Urothelium cell line (cell line): ENCODE measurements around the gene NDUFC2.
"Not testable (repeated sequence)": the region's sequence is repeated elsewhere in the genome, so short reads cannot be mapped to it uniquely, and the experiment has no call there.

Experiments
- DNase-seq: peaks from one replicate; pipeline ENCODE4 v3.0.0; 2011; ENCODE audit warnings: low spot score, mixed read lengths
- FAIRE-seq: peaks from 2 replicates; lab custom pipeline; 2011; peaks lifted over from hg19 to GRCh38; lab: Jason Lieb, UNC

The NDUFC2 gene

DNA sequence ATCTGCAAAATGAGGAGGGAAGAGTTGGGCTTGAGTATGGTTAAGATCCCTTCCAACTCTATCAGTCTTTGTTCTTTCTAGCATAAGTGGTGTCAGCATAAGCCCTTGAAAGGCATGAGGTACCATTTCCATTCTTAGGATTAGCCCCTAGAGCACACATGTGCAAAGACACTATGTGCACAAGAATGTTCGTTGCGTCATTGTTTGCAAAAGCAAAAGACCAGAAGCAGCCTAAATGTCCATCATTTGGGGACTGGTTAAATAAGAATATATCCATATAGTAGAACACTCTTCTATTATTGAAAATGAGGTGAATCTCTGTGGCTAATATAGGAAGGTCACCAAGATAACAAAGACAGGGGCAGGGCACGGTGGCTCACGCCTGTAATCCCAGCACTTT is 46.6 kb downstream of the NDUFC2 start:
- no peak for DNase-seq
- no peak for FAIRE-seq

DNA sequence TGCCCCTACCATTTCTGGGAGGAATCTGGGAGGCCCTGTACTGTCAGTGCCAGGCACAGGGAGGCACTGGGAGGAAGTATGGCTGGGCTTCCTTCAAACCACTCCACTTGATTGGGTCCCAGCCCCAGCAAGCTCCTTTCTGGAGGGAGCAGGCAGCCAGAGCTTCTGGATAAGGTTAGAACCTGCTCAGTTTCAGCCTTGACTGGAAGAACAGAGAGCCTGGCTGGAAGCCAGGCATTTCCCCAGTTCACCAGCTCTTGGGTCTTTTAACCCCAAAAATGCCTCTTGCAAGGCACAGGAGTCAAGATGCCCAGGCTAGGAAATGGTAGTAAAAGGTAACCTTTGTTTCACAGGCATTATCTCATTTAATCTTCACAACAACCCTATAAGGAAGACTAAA is 47.6 kb downstream of the NDUFC2 start:
- FAIRE-seq (no peak), DNase-seq (no peak)

DNA sequence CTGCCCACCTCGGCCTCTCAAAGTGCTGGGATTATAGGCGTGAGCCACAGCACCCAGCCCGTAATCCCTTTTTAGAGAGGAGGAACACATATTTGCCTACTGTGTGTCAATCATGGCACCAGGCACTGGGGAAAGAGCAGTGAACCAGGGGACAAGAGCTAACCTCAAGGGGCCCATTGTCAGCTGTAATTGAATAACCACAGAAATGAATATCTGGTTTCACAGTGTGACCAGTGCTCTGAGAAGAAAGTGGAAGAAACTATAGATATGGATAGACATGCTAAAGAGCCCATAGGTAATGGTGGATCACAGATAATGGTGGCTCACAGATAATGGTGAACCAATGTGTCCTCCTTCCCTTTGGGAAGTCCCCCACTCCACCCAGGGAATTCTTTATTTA is 48.0 kb downstream of the NDUFC2 start:
- DNase-seq, result no peak

DNA sequence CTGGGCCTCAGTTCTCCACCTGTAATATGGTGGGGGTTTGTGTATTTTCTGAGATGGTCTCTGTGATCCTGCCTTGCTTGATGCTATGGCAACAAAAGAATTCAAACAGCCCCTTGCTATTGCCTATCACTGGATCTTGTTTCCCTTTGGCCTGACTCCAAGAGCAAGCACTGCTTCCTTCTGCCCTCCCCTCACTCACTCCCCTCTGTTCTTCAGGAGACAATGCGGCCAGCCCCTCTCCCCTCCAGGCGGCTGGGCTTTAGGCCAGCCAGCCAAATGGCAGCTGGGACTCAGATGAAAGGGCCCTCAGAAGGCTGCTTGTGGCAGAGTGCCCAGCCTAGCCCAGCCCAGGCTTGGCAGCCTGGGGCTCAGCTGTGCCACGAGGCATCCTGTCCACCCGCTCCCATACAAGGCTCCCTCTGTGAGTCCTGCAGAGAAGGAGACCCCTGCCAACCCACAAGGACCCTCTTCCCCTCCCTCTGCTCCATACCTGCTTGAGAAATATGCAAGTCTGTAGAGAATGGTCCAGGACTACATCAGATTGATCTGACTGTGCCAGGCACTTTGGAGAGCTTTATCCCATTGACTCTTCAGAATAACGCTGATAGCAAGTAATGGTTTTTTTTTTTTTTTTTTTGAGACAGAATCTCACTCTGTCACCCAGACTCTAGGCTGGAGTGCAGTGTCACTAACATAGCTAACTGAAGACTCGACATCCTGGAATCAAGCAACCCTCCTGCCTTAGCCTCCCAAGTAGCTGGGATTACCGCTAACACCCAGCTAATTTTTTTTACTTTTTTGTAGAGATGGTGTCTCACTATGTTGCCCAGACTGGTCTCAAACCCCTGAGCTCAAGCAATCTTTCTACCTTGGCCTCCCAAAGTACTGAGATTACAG is 49.0 kb downstream of the NDUFC2 start:
- peak; percentile 82 for FAIRE-seq
- DNase-seq, result peak; percentile 89

More for the DNA sequence above, 48.0 kb downstream of the NDUFC2 start:
- FAIRE-seq, result no peak

- FAIRE-seq, result not testable (repeated sequence)
- peak; percentile 51 for DNase-seq
These were observed 51.2 kb downstream of the NDUFC2 start for GRCh38 chr11:78028423-78028822.

- FAIRE-seq (no peak), DNase-seq (no peak)
These were observed 51.9 kb downstream of the NDUFC2 start for GRCh38 chr11:78027759-78028158.

DNA sequence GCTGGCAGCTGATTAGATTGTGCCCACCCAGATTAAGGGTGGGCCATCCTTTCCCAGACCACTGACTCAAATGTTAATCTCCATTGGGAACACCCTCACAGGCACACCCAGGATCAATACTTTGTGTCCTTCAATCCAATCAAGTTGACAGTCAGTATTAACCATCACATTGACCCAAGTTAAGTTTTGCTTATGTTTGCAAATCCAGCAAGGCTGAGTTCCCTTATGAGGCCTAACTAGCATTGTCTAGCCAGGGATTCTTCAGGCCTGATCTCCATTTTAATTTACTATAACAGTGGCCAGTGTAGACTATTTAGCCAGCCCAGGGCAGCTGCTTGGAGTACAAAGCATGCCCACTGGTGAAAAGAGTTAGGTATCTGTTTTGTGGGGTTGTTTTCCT is 54.3 kb downstream of the NDUFC2 start:
- FAIRE-seq (no peak), DNase-seq (no peak)

DNA sequence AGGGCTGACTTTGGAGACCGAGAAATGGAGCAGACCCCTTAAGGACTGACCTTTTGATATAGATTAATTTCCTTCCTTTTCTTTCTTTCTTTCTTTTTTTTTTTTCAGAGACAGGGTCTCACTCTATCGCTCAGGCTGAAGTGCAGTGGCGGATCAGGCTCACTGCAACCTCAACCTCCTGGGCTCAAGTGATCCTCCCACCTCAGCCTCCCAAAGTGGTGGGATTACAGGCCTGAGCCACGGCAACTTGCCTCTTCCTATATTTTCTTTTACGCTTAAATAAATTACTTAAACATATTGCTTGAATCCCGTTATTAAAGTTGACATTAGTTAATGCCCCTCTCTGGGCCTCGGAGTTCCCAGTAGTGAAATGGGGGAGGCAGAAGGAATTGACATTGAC is 56.2 kb downstream of the NDUFC2 start:
- no peak for FAIRE-seq

GRCh38 chr11:78022397-78023396 is 57.0 kb downstream of the NDUFC2 start, which contains the start of gene KCTD14:
Gene KCTD14, minus strand, starts transcription at chr11:78023276. Its CDS starts 27 bp downstream, at chr11:78023249.
- peak; percentile 98 for FAIRE-seq

More for the DNA sequence above, 56.2 kb downstream of the NDUFC2 start:
- no peak for DNase-seq

GRCh38 chr11:78021611-78022010 is 58.1 kb downstream of the NDUFC2 start:
- FAIRE-seq (no peak), DNase-seq (no peak)

More at GRCh38 chr11:78022397-78023396, 57.0 kb downstream of the NDUFC2 start, which contains the start of gene KCTD14:
- DNase-seq, result peak; percentile 88

DNA sequence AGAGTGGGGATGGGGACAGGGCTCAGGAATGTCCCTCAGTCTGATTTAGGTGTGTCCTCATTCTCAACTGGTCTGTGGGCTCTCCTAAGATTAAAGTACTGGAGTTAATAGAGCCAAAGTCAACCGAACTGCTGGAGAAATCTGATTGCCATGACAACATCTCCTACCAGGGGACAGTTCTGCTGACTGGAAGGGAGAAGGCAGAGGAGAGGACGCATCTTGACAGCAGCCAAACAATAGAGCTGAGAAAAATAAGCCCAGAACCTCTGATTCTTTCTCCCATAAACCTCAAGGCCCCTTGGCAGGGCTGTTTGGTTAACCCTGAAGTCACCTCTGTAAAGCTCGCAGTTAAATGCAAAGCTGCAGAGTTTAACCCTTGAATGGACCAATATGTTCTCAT is 59.4 kb downstream of the NDUFC2 start:
- DNase-seq, result no peak
- FAIRE-seq, result no peak

DNA sequence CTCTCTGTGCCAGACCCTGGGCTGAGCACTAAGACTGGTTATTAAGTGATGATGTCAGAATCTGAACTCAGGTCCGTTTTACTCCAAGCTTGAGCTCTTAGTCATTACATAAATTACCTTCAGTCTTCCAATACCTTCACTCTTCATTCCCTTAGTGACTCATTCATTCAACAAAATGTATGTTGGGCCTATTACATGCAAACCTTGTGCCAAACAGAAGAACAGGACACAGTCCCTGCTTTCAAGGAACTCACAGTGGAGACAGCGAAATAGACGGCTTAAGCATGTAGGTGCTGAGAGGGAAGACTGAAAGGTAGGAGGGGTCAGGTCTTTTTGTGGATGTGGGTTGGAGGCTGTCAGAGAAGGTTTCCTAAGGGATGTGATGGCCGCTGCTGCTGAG is 59.9 kb downstream of the NDUFC2 start:
- no peak for FAIRE-seq
- no peak for DNase-seq
